RWPE1 (cell line): Measurements from ENCODE around the gene IQCH.

Experiments used
- CTCF ChIA-PET: fragments of 350-600 bp; sonication (Branson Sonifier 250); formaldehyde crosslinking; extraction: SDS; loops from one replicate; lab custom pipeline; 2021; lab: Yijun Ruan, JAX
- POLR2A ChIA-PET: fragments of 400-600 bp; formaldehyde crosslinking; extraction: SDS; loops from one replicate; lab custom pipeline; 2020; ENCODE audit warnings: antibody characterized with exemption; ENCODE audit not compliant: low non-redundant PET; lab: Yijun Ruan, JAX
- DNase-seq: peaks from one replicate; pipeline ENCODE4 v3.0.0; 2012; ENCODE audit warnings: low spot score
- H3K27ac ChIP-seq: fragments of 450-650 bp; 2 replicates; pipeline ENCODE4 v1.5.1; 2017
- TF ChIP-seq, protein P1 (sequence below): fragments of 450-650 bp; conservative IDR thresholded peaks from 2 replicates; pipeline ENCODE4 v1.5.1; 2017; ENCODE audit warnings: low read depth, mild to moderate bottlenecking

The IQCH gene

DNA sequence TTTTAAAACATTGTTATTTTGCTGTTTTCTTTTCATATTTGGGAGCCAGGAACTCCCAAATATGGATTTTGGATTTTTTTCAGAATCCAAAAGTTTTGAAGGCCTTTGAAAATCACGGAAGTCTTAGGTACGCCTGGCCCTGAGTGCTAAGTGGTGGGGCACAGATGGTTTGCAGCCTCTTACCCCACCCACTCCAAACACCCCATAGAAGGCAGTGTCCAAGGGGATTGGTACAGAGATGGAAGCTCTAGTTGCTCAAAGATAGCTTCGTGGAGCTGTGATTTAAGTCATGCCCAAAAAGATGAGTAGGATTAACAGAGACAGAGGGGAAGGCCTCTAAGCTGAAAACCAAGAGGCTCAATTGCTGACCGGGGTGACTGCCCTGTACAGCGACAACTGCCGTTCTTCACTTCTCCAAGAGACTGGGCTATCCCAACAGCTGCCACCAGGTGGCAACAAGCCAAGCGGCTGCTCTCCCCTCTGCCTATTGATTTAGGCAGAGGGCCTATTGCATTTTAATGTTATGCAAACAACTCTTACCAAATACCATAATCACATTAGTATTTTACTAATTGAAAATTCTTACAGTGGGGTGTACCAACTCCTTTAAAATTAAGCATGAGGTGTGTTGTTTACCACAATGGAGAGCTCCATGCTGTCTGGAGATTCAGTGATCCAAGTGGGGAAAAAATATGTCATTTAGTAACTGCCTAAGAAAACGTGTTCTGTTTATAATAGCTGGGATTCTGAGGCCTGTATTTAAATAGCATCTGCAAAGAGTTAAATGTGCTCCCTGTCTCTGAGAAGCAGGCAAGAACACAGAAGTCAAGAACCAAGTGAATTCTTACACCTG is 202.3 kb downstream of the IQCH start:
- no peak overlapping the region for H3K27ac ChIP-seq
- CTCF ChIA-PET: interaction anchor here (0.5 to 1.8 kb wide), 23 partner anchors 10 to 1785 kb away, joined by 3 to 11 read pairs (median 4); no protein-coding TSS in a partner anchor
- POLR2A ChIA-PET: no interaction called here
- DNase-seq: peak; percentile 75
- TF ChIP-seq, protein P1, sequence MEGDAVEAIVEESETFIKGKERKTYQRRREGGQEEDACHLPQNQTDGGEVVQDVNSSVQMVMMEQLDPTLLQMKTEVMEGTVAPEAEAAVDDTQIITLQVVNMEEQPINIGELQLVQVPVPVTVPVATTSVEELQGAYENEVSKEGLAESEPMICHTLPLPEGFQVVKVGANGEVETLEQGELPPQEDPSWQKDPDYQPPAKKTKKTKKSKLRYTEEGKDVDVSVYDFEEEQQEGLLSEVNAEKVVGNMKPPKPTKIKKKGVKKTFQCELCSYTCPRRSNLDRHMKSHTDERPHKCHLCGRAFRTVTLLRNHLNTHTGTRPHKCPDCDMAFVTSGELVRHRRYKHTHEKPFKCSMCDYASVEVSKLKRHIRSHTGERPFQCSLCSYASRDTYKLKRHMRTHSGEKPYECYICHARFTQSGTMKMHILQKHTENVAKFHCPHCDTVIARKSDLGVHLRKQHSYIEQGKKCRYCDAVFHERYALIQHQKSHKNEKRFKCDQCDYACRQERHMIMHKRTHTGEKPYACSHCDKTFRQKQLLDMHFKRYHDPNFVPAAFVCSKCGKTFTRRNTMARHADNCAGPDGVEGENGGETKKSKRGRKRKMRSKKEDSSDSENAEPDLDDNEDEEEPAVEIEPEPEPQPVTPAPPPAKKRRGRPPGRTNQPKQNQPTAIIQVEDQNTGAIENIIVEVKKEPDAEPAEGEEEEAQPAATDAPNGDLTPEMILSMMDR: peak; percentile 97

DNA sequence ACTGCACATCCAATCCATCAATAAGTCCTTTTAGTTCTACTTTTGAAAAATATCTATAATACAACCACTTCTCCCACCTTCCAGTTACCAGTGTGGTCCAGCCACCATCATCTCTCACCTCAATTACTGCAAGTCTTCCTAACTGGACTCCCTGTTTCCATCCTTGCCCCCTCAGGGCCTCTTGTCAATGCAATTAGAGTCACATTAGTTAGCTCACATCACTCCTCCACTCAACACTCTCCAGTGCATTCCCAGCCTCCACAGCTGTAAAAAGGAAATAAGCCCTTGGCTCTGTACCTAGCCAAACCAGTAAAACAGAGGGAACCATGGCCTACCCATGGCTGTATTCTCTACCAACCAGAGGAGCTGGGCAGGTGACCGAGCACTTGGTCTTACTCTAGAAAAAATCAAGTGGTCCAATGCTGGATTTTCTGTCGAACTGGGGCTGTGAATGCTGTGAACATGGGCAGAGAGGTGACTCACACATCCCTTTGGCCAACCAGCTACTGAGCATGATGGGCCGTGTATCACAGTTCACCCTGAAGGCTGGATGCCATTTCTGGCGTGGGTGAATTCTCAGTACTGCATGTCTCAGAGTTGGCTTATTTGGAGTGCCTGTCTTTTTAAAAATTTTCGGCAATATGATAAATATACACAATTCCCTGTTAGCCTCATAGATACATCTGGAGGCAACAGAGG is 203.9 kb downstream of the IQCH start:
- CTCF ChIA-PET: interaction anchor here (1.2 to 1.8 kb wide), 3 partner anchors 13 to 52 kb away, joined by 3 to 4 read pairs (median 4); no protein-coding TSS in a partner anchor

DNA sequence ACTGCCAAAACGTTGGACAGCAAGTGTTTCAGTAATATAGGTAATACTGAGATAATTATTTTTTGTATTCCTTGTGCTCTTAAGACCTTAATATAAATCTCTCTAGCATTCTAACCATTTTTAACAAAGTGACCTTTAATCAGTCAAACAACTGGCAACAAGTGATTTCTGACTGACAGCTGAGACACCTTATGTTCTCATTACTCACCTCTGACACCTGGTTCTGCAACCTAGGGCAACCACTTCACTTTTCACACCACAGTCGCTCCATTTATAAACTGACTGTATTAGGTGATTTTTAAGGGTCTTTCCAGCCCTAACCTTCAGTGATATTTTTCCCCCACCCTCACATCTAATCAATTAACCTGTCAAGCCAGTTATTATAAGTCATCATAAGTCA is 205.9 kb downstream of the IQCH start:
- DNase-seq: no peak
- POLR2A ChIA-PET: no interaction called here
- CTCF ChIA-PET: no interaction called here
- H3K27ac ChIP-seq: no peak overlapping the region
- TF ChIP-seq, protein P1: no peak

More for the DNA sequence above, 203.9 kb downstream of the IQCH start:
- POLR2A ChIA-PET: interaction anchor here (0.5 kb wide), 1 partner anchor 37 kb away, joined by 4 read pairs; no protein-coding TSS in a partner anchor
- DNase-seq: no peak
- TF ChIP-seq, protein P1: no peak
- H3K27ac ChIP-seq: no peak overlapping the region

DNA sequence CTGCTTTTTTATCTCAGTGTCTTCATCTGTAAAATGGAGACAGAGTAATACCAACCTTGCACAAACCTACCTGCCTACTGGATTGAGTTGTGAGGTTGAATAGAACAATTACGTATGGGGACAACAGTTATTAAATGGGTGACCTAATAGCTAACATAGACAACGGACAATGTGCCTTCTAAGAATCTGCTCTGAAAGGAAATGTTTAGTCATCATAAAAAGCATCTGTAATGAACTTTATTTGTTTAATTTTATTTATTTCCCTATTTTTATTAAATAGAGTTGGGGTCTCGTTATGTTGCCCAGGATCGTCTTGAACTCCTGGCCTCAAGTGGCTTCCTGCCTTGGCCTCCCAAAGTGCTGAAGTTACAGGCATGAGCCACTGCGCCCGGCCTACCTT is 207.1 kb downstream of the IQCH start:
- ChIA-PET CTCF (interaction anchor here (0.6 kb wide), 1 partner anchor 77 kb away, joined by 3 read pairs; no protein-coding TSS in a partner anchor), POLR2A (no interaction called here)
- no peak overlapping the region for H3K27ac ChIP-seq
- TF ChIP-seq, protein P1: no peak
- no peak for DNase-seq

DNA sequence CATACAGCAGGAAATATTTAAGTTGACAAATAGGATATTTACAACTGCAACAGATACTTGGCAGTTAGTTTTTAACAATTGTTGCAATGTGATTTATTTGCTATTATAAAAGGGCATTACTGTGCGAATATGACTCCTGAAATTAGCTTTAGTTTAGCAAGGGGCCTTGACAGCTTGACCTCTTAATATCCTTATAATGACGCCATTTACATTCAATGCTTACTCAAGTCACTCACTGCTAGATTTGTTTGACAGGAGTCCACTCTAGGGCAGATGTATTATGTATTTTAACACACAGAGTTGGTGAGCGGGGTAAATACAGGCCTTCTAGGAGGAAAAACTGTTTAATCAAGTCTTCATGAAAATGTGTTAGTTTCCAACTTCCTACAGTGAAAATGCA is 208.3 kb downstream of the IQCH start:
- no peak for DNase-seq
- H3K27ac ChIP-seq: no peak overlapping the region
- CTCF ChIA-PET: no interaction called here
- POLR2A ChIA-PET: no interaction called here
- TF ChIP-seq, protein P1: no peak

DNA sequence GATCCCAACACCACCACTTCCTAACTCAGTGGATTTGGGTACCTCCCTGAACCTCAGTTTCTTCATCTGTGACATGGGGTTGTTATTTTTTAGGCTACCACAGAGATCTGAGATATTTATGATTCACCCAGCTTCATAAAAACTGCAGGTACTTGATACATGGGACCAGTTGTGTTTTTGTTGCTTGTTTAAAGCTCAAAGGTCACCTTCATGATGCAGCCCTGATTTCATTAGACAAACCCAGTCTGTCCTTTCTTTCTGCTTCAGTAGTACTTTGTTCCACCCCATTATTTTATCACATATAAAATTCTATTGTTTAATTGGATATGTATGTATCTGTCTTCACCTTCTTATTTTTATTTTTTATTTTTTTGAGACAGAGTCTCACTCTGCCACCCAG is 208.9 kb downstream of the IQCH start:
- no peak overlapping the region for H3K27ac ChIP-seq
- ChIA-PET CTCF (no interaction called here), POLR2A (no interaction called here)
- DNase-seq: no peak
- TF ChIP-seq, protein P1: no peak
